Fibroblast of the aortic adventitia (primary cell): ENCODE data around the gene AUTS2. TPM values are rescaled to one million over a fixed set of nuclear protein-coding genes. Genes with fewer than 3 reads are reported as not detected.

Experiments
- DNase-seq: peaks from one replicate; pipeline ENCODE4 v3.0.0-alpha.2; 2010; ENCODE audit warnings: low read depth
- H3K4me3 ChIP-seq: 2 replicates; pipeline ENCODE4 v1.5.1; 2011; ENCODE audit warnings: low read depth, mild to moderate bottlenecking, control low read depth, low read length, moderate library complexity
- CTCF ChIP-seq: IDR thresholded peaks from 2 replicates; pipeline ENCODE4 v1.5.1; 2011; ENCODE audit warnings: mild to moderate bottlenecking, low read length, control low read depth, inconsistent platforms; ENCODE audit not compliant: insufficient read depth
- total RNA-seq: library from RNA; depleted of rRNA; stranded (reverse); fragments of >200 nt; gene quantifications from 2 replicates; pipeline ENCODE4 v1.2.3, GENCODE V29; 2012; ENCODE audit warnings: low replicate concordance

The AUTS2 gene
- total RNA-seq, 1 donor, result 10.7 TPM

- no peak for TF ChIP-seq CTCF
These were observed 544.1 kb downstream of the AUTS2 start for GRCh38 chr7:70142247-70142932.

GRCh38 chr7:70143075-70144044 is 545.1 kb downstream of the AUTS2 start:
- peak; percentile 5 for DNase-seq
- TF ChIP-seq CTCF, result no peak
- no peak overlapping the region for H3K4me3 ChIP-seq

More at GRCh38 chr7:70142247-70142932, 544.1 kb downstream of the AUTS2 start:
- no peak overlapping the region for H3K4me3 ChIP-seq
- DNase-seq, result no peak

DNA sequence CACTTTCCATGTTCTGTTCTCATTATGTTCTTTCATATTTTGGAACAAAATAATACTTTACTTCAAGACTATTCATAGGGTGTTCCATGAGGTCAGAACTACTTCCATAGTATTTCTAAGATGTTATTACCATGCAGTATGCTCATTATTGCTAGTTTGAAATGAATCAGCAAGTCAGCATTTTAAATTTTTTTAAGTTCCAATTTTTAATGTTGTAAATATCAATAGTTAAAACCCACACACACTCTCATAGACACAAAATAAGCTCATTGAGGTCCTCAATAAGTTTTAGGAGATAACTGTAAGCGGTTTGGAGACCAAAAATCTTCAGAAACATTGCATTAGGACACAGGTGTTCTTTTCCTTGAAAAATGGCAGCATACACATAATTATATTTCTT is 550.7 kb downstream of the AUTS2 start:
- no peak for DNase-seq
- no peak for TF ChIP-seq CTCF
- H3K4me3 ChIP-seq, result no peak overlapping the region

GRCh38 chr7:70152313-70152712 is 554.0 kb downstream of the AUTS2 start:
- no peak overlapping the region for H3K4me3 ChIP-seq
- TF ChIP-seq CTCF, result no peak
- no peak for DNase-seq

GRCh38 chr7:70153933-70154332 is 555.7 kb downstream of the AUTS2 start:
- no peak for DNase-seq
- no peak overlapping the region for H3K4me3 ChIP-seq
- TF ChIP-seq CTCF, result no peak

GRCh38 chr7:70154521-70155180 is 556.4 kb downstream of the AUTS2 start:
- TF ChIP-seq CTCF, result no peak
- no peak for DNase-seq
- no peak overlapping the region for H3K4me3 ChIP-seq
